ENCODE measurements around the gene RANBP17. TPM values are rescaled to one million over a fixed set of nuclear protein-coding genes. Genes with fewer than 3 reads are reported as not detected.

Gene RANBP17
- total RNA-seq, 1 donor from 2014 or later: 22.0 TPM

DNA sequence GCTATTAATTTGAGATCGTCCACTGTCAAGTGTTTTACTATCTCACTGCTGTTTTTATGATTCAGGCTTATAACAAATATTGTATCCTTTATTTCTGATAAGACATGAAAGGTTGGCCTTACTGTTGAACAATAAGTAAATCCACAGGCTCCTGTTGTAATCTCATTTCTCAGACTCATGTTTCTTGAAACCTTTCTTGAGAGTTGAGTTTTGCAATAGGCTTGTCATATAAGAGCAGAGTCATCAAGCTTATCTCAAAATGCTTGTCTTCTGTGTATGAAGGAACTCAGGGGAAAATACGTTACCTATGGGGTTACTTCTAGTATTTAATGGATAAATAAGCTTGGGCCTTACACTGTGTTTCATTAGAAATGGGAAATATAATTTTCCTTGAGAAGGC, 438.0 kb downstream of the RANBP17 start:
- Mint-ChIP-seq H3K36me3 (peaks cover 4% of the 10 kb centered on the region), H3K27me3 (peaks cover 38% of the 10 kb centered on the region)
- DNase-seq (ENCODE audit: extremely low spot score, unreplicated experiment): no peak

DNA sequence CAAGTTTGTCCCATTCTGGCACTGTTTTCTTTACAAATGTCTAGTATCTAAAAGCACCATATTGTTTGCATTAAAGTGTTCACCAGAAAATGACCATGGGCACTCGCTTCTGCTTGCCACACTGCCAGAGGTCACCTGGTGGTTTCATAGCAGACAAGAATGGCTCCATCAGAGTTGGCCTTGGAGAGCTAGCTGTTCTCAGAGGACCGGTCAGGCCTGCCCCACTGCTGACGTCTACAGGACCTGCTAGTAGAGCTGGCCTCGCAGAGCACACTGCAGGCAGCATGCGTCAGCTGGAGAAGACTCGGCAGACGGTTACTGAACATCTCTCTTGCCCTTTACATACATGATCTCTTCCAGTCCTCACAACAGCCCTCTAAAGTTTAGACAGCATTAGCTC, 438.5 kb downstream of the RANBP17 start:
- peaks cover 4% of the 10 kb centered on the region for H3K36me3 Mint-ChIP-seq
- TF ChIP-seq, protein P1, sequence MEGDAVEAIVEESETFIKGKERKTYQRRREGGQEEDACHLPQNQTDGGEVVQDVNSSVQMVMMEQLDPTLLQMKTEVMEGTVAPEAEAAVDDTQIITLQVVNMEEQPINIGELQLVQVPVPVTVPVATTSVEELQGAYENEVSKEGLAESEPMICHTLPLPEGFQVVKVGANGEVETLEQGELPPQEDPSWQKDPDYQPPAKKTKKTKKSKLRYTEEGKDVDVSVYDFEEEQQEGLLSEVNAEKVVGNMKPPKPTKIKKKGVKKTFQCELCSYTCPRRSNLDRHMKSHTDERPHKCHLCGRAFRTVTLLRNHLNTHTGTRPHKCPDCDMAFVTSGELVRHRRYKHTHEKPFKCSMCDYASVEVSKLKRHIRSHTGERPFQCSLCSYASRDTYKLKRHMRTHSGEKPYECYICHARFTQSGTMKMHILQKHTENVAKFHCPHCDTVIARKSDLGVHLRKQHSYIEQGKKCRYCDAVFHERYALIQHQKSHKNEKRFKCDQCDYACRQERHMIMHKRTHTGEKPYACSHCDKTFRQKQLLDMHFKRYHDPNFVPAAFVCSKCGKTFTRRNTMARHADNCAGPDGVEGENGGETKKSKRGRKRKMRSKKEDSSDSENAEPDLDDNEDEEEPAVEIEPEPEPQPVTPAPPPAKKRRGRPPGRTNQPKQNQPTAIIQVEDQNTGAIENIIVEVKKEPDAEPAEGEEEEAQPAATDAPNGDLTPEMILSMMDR (conservative IDR thresholded peaks at IDR 0.05): no peak
- peaks cover 43% of the 10 kb centered on the region for H3K27me3 Mint-ChIP-seq
- H3K4me1 Mint-ChIP-seq (ENCODE audit: unreplicated experiment): peaks cover 4% of the 10 kb centered on the region
- no peak overlapping the region for H3K27ac Mint-ChIP-seq
- H3K4me3 Mint-ChIP-seq: no peak overlapping the region
- H3K9me3 Mint-ChIP-seq: peaks cover 3% of the 10 kb centered on the region
- DNase-seq (ENCODE audit: extremely low spot score, unreplicated experiment): no peak

More for the DNA sequence above, 438.0 kb downstream of the RANBP17 start:
- H3K4me1 Mint-ChIP-seq (ENCODE audit: unreplicated experiment): peaks cover 4% of the 10 kb centered on the region
- peaks cover 3% of the 10 kb centered on the region for H3K9me3 Mint-ChIP-seq
- no peak overlapping the region for H3K27ac Mint-ChIP-seq
- TF ChIP-seq, protein P1 (conservative IDR thresholded peaks at IDR 0.05): no peak
- H3K4me3 Mint-ChIP-seq: no peak overlapping the region

DNA sequence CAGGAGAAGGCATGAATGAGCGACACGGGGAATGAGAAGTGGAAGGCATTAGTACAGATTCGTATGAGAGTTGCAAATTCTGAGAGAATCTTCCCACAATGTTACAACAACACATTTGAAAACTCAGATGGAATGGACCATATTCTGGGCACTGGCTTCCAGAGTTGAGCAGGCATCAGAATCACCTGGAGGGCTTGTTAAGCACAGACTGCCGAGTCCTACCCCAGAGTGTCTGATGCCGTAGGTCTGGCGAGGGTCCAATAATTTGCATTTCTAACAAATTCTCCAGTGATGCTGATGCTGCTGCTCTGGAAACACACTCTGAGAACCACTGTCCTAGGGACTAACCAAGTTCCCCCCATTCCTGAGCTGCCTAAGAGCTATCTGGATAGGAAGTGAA, 444.3 kb downstream of the RANBP17 start:
- peaks cover 89% of the 10 kb centered on the region for H3K27me3 Mint-ChIP-seq
- H3K36me3 Mint-ChIP-seq: peaks cover 3% of the 10 kb centered on the region
- no peak for DNase-seq (ENCODE audit: extremely low spot score, unreplicated experiment)
- TF ChIP-seq, protein P1 (conservative IDR thresholded peaks at IDR 0.05): no peak
- H3K4me3 Mint-ChIP-seq: no peak overlapping the region
- H3K4me1 Mint-ChIP-seq (ENCODE audit: unreplicated experiment): no peaks in the 10 kb centered on the region
- H3K27ac Mint-ChIP-seq: no peak overlapping the region
- H3K9me3 Mint-ChIP-seq: no peaks in the 10 kb centered on the region

DNA sequence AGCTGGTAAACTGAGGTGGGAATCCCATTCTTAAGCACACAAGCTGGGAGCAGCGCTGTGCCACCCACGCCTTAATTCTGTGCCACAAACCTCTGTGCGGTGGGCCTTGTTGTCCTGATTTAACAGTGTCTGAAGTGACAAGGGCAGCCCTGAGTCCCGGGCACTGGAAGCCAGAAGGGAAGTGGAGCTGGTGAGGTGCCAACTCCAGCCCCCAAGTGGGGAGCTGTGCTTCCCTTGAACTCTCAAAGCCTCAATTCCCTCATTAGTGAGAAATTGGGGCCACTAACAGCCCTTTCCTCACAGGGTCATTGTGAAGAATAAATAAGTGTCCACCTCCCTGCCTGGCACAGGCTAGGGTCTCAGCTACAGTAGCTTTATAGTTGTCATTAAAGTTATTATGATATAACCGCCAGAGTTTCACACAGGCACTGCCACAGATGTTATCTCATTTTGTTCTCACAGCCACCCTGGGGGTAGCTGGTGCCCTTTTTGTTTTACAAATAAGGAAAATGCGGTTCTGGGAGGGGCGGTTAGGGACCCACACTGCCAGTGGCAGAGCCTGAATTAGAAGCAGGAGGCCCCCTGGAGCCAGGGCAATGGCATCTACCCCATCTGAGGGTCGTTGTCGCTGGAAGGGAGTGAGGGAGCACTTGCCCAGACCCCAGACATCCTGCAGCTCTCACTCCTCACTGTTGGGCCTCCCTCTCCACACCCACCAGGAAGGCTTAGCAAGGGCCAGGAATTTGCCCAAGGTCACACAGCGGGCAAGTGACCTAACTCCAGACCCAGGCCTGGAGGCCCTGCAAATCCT, 445.2 kb downstream of the RANBP17 start:
- Mint-ChIP-seq H3K4me3 (peak overlapping the region; percentile 42), H3K4me1 (ENCODE audit: unreplicated experiment) (no peaks in the 10 kb centered on the region), H3K36me3 (peaks cover 3% of the 10 kb centered on the region), H3K27me3 (peaks cover 89% of the 10 kb centered on the region), H3K9me3 (no peaks in the 10 kb centered on the region), H3K27ac (peak overlapping the region; percentile 5)
- DNase-seq (ENCODE audit: extremely low spot score, unreplicated experiment): no peak
- TF ChIP-seq, protein P1 (conservative IDR thresholded peaks at IDR 0.05): no peak

DNA sequence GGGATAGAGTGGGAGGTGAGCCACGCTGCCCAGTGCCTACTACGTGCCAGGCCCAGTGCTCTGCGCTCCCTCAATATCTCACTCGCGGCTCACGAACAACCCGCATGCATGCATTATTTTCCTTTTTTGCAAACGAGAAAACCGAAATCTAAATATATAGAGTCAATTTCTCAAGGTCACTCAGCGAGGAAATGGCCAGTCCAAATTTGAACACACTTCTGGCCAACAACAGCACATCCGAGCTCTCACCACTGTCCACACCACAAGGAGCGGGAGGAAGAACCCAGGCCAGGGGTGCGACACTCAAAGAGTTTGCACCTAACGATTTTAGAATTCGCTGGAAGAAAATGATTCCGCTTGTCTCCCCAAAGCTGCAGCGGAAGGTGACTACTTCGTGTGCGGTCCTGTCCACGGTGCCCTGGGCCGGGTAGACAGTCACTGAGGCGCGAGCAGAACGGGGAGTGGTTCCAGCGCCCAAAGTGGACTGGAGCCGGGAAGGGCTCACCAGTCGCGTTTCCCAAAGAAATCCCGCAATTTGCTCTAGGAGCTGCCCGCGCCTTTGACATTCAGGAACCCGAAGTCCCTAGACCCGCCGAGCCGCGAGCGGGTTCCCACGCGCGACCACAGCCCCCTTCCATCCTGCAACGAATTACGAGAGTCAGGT, 446.1 kb downstream of the RANBP17 start:
- peak overlapping the region; percentile 42 for H3K4me3 Mint-ChIP-seq

More for the DNA sequence above, 446.1 kb downstream of the RANBP17 start:
- Mint-ChIP-seq H3K27me3 (peaks cover 88% of the 10 kb centered on the region), H3K27ac (peak overlapping the region; percentile 5), H3K9me3 (no peaks in the 10 kb centered on the region), H3K4me1 (ENCODE audit: unreplicated experiment) (peaks cover 3% of the 10 kb centered on the region), H3K36me3 (peaks cover 3% of the 10 kb centered on the region)
- no peak for DNase-seq (ENCODE audit: extremely low spot score, unreplicated experiment)
- TF ChIP-seq, protein P1 (conservative IDR thresholded peaks at IDR 0.05): no peak

All from type B pancreatic cell (in vitro differentiated cells).